OCI-LY3 (cell line): Measurements from ENCODE around the gene KCNC3.

Experiments used
- H2AFZ ChIP-seq: fragments of 200-600, 300-600 bp; shearing (Covaris generic); 2 replicates; pipeline ENCODE4 v1.6.0; 2014; ENCODE audit warnings: antibody characterized with exemption, low read depth, low read length
- H3K27ac ChIP-seq: fragments of 200-600, 300-600 bp; sonication (generic); 2 replicates; pipeline ENCODE4 v1.5.1; 2014; ENCODE audit warnings: mild to moderate bottlenecking, low read length, moderate library complexity, mixed read lengths
- H3K27me3 ChIP-seq: fragments of 200-600, 300-600 bp; sonication (generic); 2 replicates; pipeline ENCODE4 v1.6.1; 2014; ENCODE audit warnings: low read depth, low read length, mixed read lengths
- H3K36me3 ChIP-seq: fragments of 200-600, 300-600 bp; sonication (generic); replicated peaks from 2 replicates; pipeline ENCODE3; 2014; ENCODE audit warnings: low read depth, low read length, mixed read lengths
- H3K4me1 ChIP-seq: fragments of 300-600, 200-600 bp; sonication (generic); 2 replicates; pipeline ENCODE4 v1.6.1; 2014; ENCODE audit warnings: low read length, mixed read lengths
- H3K4me2 ChIP-seq: fragments of 200-600, 300-600 bp; sonication (generic); 2 replicates; pipeline ENCODE4 v1.6.1; 2014; ENCODE audit warnings: low read length, mixed read lengths
- H3K4me3 ChIP-seq: fragments of 300-600, 200-600 bp; sonication (generic); 2 replicates; pipeline ENCODE4 v1.5.1; 2014; ENCODE audit warnings: antibody characterized with exemption, mild to moderate bottlenecking, low read length, moderate library complexity
- H3K79me2 ChIP-seq: fragments of 300-600, 200-600 bp; shearing (Covaris generic); 2 replicates; pipeline ENCODE4 v1.6.1; 2014; ENCODE audit warnings: mild to moderate bottlenecking, low read length, mixed read lengths
- H3K9ac ChIP-seq: fragments of 300-600, 200-600 bp; shearing (Covaris generic); 2 replicates; pipeline ENCODE4 v1.6.0; 2014; ENCODE audit warnings: mild to moderate bottlenecking, low read length, moderate library complexity
- H3K9me3 ChIP-seq: fragments of 200-600, 300-600 bp; shearing (Covaris generic); 2 replicates; pipeline ENCODE4 v1.6.1; 2014; ENCODE audit warnings: low read length, mixed read lengths; ENCODE audit not compliant: insufficient read depth
- H4K20me1 ChIP-seq: fragments of 200-600, 300-600 bp; sonication (generic); 2 replicates; pipeline ENCODE4 v1.6.1; 2016; ENCODE audit warnings: low read length, mixed read lengths; ENCODE audit not compliant: insufficient read depth
- CTCF ChIP-seq: fragments of 200-600, 300-600 bp; sonication (generic); IDR thresholded peaks from 2 replicates; pipeline ENCODE4 v1.5.1; 2014; ENCODE audit warnings: antibody characterized with exemption, low read length, low read depth
- EZH2phosphoT487 ChIP-seq: fragments of 200-600 bp; shearing (Covaris generic); IDR thresholded peaks from 2 replicates; pipeline ENCODE4 v1.6.1; 2018; ENCODE audit warnings: antibody characterized with exemption, mixed run types, low read depth

KCNC3 gene

GRCh38 chr19:50285833-50286232 is 43.3 kb downstream of the KCNC3 start:
- Histone ChIP-seq H3K4me1 (no peaks in the 10 kb centered on the region), H3K79me2 (no peaks in the 10 kb centered on the region)
- no peak for TF ChIP-seq CTCF
- no peak for TF ChIP-seq EZH2phosphoT487

GRCh38 chr19:50281491-50281890 is 47.7 kb downstream of the KCNC3 start:
- no peak overlapping the region for H2AFZ ChIP-seq
- TF ChIP-seq EZH2phosphoT487 (no peak), CTCF (no peak)
- no peak overlapping the region for H3K9ac ChIP-seq

More at GRCh38 chr19:50285833-50286232, 43.3 kb downstream of the KCNC3 start:
- H3K9me3 ChIP-seq: peaks cover 32% of the 10 kb centered on the region
- H3K27me3 ChIP-seq: peaks cover 14% of the 10 kb centered on the region; the same call in 1 of the 2 replicates
- no peaks in the 10 kb centered on the region for H4K20me1 ChIP-seq
- no peak overlapping the region for H2AFZ ChIP-seq
- H3K9ac ChIP-seq: no peak overlapping the region
- no peak overlapping the region for H3K4me2 ChIP-seq
- no peak overlapping the region for H3K4me3 ChIP-seq
- H3K27ac ChIP-seq: no peak overlapping the region
- peaks cover 2% of the 10 kb centered on the region for H3K36me3 ChIP-seq

GRCh38 chr19:50280983-50281382 is 48.2 kb downstream of the KCNC3 start:
- H3K27me3 ChIP-seq: no peaks in the 10 kb centered on the region

More at GRCh38 chr19:50281491-50281890, 47.7 kb downstream of the KCNC3 start:
- no peaks in the 10 kb centered on the region for H4K20me1 ChIP-seq
- H3K79me2 ChIP-seq: no peaks in the 10 kb centered on the region
- H3K27ac ChIP-seq: no peak overlapping the region
- H3K36me3 ChIP-seq: peaks cover 2% of the 10 kb centered on the region
- H3K4me1 ChIP-seq: no peaks in the 10 kb centered on the region
- H3K4me2 ChIP-seq: no peak overlapping the region
- peaks cover 14% of the 10 kb centered on the region for H3K9me3 ChIP-seq
- H3K27me3 ChIP-seq: no peaks in the 10 kb centered on the region; the same call in 1 of the 2 replicates
- no peak overlapping the region for H3K4me3 ChIP-seq

GRCh38 chr19:50280074-50280473 is 49.1 kb downstream of the KCNC3 start:
- no peak overlapping the region for H2AFZ ChIP-seq
- peaks cover 1% of the 10 kb centered on the region; the same call in 1 of the 2 replicates for H3K9me3 ChIP-seq
- no peaks in the 10 kb centered on the region for H3K4me1 ChIP-seq
- H3K9ac ChIP-seq: no peak overlapping the region
- no peaks in the 10 kb centered on the region for H3K36me3 ChIP-seq
- H3K27ac ChIP-seq: no peak overlapping the region
- H3K4me3 ChIP-seq: no peak overlapping the region
- TF ChIP-seq EZH2phosphoT487 (no peak), CTCF (no peak)
- H3K27me3 ChIP-seq: no peaks in the 10 kb centered on the region
- H3K4me2 ChIP-seq: no peak overlapping the region
- H3K79me2 ChIP-seq: no peaks in the 10 kb centered on the region
- H4K20me1 ChIP-seq: no peaks in the 10 kb centered on the region

More at GRCh38 chr19:50280983-50281382, 48.2 kb downstream of the KCNC3 start:
- Histone ChIP-seq H3K9me3 (peaks cover 10% of the 10 kb centered on the region), H4K20me1 (no peaks in the 10 kb centered on the region), H3K4me1 (no peaks in the 10 kb centered on the region), H3K9ac (no peak overlapping the region), H3K4me2 (no peak overlapping the region), H3K36me3 (peaks cover 2% of the 10 kb centered on the region), H3K4me3 (no peak overlapping the region), H2AFZ (no peak overlapping the region), H3K27ac (no peak overlapping the region), H3K79me2 (no peaks in the 10 kb centered on the region)
- no peak for TF ChIP-seq EZH2phosphoT487
- no peak for TF ChIP-seq CTCF
